GM12872 (cell line): ENCODE measurements around the gene ZNF787.

Experiments used
- TF ChIP-seq, protein P1 (sequence below): IDR thresholded peaks from 3 replicates; pipeline ENCODE4 v1.5.1; 2011; ENCODE audit warnings: low read depth, mild to moderate bottlenecking, low read length, moderate library complexity; ENCODE audit not compliant: insufficient read depth

Gene ZNF787

DNA sequence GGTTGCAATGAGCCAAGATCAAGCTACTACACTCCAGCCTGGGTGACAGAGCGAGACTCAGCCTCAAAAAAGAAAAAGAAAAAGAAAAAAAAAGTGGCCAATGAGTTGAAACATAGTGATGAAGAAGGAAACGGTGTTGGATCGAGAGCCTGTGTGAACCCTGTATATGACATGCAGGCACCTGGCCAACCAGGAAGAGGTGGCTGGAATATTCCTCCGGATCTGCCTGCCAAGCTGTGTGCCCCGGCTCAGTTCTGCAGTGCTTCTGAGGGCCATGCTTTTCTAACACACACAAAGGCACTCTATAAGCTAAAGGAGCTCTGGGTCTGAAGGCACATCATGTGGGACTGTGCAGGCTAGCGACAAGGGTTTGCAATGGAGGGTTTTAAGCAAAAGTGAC is 16.3 kb upstream of the ZNF787 start:
- TF ChIP-seq, protein P1, sequence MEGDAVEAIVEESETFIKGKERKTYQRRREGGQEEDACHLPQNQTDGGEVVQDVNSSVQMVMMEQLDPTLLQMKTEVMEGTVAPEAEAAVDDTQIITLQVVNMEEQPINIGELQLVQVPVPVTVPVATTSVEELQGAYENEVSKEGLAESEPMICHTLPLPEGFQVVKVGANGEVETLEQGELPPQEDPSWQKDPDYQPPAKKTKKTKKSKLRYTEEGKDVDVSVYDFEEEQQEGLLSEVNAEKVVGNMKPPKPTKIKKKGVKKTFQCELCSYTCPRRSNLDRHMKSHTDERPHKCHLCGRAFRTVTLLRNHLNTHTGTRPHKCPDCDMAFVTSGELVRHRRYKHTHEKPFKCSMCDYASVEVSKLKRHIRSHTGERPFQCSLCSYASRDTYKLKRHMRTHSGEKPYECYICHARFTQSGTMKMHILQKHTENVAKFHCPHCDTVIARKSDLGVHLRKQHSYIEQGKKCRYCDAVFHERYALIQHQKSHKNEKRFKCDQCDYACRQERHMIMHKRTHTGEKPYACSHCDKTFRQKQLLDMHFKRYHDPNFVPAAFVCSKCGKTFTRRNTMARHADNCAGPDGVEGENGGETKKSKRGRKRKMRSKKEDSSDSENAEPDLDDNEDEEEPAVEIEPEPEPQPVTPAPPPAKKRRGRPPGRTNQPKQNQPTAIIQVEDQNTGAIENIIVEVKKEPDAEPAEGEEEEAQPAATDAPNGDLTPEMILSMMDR, result no peak

DNA sequence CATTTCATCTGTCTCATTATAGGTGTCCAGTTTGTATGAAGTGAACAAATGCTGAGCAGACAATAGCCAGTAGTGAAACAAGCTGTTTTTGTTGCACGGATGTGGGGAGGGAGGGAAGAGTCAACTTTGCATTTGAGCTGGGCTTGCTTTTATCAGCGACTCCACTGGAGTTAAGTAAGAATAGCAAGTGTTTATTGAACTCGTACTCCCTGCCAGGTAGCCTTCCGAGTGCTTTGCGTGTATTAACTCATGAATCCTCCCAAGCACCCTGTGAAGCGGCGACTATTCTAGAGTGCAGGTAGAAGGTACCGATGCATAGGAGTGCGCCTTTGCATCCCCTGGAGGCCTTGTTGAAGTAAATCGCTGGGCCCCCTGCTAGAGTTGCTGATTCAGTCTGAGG is 15.3 kb upstream of the ZNF787 start:
- TF ChIP-seq, protein P1, result no peak

DNA sequence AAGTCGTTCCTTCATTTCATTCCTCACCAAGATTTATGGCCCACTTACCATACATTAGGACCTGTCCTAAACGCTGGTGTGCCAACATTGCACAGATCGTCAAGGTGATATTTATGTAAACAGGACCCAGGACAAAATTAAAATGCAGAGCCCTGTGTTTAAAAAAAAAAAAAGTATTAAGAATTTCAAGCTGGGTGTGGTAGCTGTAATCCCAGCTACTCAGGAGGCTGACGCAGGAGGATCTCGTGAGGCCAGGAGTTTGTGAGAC is 13.5 kb upstream of the ZNF787 start:
- TF ChIP-seq, protein P1, result no peak

DNA sequence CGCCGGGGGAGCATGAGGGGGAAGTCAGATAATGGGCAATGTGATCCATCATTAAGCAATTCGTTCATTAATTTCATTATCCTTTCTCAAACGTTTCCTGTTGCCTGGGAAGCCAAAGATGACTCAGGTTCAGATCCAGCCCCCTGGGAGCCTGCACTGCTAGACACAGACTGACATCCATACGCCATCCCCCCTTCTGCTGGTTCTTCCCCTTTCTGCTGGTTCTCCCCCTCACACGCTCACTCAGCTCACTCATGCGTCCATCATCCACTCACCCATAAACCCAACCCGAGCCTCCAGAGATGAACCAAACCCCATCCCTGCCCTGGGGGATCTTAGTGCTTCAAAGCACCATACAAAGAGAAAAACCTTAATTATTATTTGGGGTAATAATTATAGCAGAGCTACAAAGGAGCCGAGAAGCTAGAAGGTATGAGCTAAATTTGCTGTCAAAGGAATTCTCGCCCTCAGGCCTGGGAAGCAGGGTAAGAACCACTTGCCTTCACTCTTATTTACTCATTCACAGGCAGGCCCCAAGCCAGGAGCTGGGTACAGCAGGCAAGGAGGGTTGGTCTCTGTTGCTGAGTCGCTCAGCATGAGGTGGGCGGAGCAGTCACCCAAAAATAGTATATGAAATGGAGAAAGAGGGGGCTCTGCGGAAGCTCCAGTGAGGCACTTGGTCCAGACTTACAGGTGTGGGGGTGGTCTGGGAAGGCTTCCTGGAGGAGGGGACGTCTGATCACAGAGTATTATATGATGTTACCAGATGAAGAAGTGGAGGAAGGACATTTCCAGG is 13.0 kb upstream of the ZNF787 start:
- TF ChIP-seq, protein P1, result no peak

DNA sequence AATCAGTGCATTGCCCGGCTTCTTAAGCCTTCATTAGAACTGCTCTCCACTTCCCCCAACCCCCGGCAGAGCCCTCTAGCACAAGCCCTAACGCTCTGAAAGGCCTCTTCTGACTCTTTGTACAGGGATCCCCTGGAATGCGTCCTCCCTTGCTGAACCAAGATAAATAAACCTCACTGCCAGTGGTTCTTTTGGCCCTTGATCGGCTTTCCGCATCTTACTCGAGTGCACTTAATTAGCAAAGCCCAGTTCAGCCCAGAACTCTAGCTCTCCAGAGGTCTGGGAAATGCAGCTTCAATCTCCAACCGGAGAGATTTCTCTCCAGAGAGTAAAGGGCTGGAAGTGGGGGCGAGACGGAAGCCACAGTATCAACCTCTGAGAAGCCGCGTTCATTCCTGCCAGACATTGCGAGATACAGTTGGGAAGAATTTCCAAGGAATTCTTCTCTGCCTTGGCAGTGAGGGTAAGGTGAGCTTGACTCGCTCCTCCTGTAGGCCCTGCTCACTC is 11.3 kb upstream of the ZNF787 start:
- TF ChIP-seq, protein P1, result no peak

DNA sequence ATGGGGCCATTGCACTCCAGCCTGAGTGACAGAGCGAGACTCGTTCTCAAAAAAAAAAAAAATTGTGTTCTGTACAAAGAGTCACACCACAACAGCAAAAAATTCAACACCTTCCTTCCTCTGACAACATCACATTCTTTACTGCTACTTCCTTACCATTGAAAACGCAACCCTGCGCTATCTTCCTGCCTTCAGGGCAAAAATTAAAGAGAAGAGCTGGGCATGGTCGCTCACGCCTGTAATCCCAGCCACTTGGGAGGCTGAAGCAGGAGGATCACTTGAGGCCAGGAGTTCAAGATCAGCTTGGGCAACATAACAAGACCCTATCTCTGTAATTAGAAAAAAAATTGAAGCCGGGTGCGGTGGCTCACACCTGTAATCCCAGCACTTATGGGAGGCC is 10.6 kb upstream of the ZNF787 start:
- TF ChIP-seq, protein P1, result no peak

DNA sequence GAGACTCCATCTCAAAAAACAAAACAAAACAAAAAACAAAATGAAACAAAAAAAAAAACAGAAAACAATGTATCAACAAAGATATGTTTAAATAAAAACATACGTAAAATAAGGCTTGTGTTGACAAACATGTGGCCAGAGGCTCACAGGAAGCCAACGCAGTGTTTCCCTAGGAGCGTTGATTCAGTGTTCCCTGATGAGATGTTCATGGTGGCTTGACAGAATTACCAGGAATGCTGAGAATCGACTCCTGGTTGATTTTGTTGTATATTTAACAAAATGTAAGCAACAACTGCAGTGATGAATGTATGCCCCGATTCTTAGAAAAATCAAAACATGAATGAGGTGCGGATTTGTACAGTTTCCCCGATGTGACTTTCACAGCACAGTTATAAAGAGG is 8.9 kb upstream of the ZNF787 start:
- TF ChIP-seq, protein P1, result no peak
